ENCODE data around the gene CST7.

DNA sequence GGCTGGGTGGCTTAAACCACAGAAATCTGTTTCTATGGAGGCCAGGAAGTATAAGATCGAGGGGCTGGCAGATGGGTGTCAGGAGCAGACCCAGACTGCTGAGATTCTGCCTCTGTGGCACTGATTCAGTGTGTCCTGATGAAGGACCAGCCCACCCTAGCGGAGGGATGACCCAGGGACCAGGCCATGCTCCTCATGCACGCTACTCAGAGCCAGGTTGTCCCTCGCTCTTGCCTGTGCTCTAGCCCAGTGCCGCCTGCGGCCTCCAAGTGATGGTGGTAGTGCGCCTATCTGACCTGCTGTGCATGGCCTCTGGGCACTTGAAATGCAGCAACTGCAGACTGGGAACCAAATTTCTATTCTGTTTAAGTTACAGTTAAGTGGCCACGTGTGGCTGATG, 56.6 kb downstream of the CST7 start:
- TF ChIP-seq EZH2 (IDR thresholded peaks at IDR 0.05; ENCODE audit: low read depth, unreplicated experiment): no peak
- TF ChIP-seq, protein P1, sequence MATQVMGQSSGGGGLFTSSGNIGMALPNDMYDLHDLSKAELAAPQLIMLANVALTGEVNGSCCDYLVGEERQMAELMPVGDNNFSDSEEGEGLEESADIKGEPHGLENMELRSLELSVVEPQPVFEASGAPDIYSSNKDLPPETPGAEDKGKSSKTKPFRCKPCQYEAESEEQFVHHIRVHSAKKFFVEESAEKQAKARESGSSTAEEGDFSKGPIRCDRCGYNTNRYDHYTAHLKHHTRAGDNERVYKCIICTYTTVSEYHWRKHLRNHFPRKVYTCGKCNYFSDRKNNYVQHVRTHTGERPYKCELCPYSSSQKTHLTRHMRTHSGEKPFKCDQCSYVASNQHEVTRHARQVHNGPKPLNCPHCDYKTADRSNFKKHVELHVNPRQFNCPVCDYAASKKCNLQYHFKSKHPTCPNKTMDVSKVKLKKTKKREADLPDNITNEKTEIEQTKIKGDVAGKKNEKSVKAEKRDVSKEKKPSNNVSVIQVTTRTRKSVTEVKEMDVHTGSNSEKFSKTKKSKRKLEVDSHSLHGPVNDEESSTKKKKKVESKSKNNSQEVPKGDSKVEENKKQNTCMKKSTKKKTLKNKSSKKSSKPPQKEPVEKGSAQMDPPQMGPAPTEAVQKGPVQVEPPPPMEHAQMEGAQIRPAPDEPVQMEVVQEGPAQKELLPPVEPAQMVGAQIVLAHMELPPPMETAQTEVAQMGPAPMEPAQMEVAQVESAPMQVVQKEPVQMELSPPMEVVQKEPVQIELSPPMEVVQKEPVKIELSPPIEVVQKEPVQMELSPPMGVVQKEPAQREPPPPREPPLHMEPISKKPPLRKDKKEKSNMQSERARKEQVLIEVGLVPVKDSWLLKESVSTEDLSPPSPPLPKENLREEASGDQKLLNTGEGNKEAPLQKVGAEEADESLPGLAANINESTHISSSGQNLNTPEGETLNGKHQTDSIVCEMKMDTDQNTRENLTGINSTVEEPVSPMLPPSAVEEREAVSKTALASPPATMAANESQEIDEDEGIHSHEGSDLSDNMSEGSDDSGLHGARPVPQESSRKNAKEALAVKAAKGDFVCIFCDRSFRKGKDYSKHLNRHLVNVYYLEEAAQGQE (IDR thresholded peaks at IDR 0.05; ENCODE audit: unreplicated experiment): no peak
- TF ChIP-seq, protein P2, sequence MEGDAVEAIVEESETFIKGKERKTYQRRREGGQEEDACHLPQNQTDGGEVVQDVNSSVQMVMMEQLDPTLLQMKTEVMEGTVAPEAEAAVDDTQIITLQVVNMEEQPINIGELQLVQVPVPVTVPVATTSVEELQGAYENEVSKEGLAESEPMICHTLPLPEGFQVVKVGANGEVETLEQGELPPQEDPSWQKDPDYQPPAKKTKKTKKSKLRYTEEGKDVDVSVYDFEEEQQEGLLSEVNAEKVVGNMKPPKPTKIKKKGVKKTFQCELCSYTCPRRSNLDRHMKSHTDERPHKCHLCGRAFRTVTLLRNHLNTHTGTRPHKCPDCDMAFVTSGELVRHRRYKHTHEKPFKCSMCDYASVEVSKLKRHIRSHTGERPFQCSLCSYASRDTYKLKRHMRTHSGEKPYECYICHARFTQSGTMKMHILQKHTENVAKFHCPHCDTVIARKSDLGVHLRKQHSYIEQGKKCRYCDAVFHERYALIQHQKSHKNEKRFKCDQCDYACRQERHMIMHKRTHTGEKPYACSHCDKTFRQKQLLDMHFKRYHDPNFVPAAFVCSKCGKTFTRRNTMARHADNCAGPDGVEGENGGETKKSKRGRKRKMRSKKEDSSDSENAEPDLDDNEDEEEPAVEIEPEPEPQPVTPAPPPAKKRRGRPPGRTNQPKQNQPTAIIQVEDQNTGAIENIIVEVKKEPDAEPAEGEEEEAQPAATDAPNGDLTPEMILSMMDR (conservative IDR thresholded peaks at IDR 0.05; ENCODE audit: low read depth in 2 of 2): no peak
- no peak for TF ChIP-seq POLR2AphosphoS5 (IDR thresholded peaks at IDR 0.05; ENCODE audit: low read depth)
- no peak for TF ChIP-seq EZH2phosphoT487 (IDR thresholded peaks at IDR 0.05; ENCODE audit: unreplicated experiment)
- TF ChIP-seq, protein P3, sequence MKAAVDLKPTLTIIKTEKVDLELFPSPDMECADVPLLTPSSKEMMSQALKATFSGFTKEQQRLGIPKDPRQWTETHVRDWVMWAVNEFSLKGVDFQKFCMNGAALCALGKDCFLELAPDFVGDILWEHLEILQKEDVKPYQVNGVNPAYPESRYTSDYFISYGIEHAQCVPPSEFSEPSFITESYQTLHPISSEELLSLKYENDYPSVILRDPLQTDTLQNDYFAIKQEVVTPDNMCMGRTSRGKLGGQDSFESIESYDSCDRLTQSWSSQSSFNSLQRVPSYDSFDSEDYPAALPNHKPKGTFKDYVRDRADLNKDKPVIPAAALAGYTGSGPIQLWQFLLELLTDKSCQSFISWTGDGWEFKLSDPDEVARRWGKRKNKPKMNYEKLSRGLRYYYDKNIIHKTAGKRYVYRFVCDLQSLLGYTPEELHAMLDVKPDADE (IDR thresholded peaks at IDR 0.05): no peak
- TF ChIP-seq JUNB (IDR thresholded peaks at IDR 0.05; ENCODE audit: unreplicated experiment): no peak
- no peak for TF ChIP-seq NANOG (IDR thresholded peaks at IDR 0.05; ENCODE audit: borderline replicate concordance)
- no peak for TF ChIP-seq CREB1 (CRISPR knock-in tag; IDR thresholded peaks at IDR 0.05; ENCODE audit: low read depth)
- TF ChIP-seq ZNF114 (CRISPR knock-in tag; IDR thresholded peaks at IDR 0.05): no peak
